GM23248 (cell line): ENCODE measurements around the gene COL23A1.

Experiments used
- EZH2 ChIP-seq: fragments of 200-600 bp; sonication (generic); IDR thresholded peaks from 2 replicates; pipeline ENCODE4 v1.6.1; 2018; ENCODE audit warnings: antibody characterized with exemption, mild to moderate bottlenecking; ENCODE audit not compliant: insufficient read depth, poor library complexity, severe bottlenecking
- EZH2phosphoT487 ChIP-seq: fragments of 200-600 bp; sonication (generic); IDR thresholded peaks from 2 replicates; pipeline ENCODE4 v1.6.1; 2018; ENCODE audit warnings: antibody characterized with exemption, moderate library complexity, mild to moderate bottlenecking, low read depth; ENCODE audit not compliant: insufficient read depth

DNA sequence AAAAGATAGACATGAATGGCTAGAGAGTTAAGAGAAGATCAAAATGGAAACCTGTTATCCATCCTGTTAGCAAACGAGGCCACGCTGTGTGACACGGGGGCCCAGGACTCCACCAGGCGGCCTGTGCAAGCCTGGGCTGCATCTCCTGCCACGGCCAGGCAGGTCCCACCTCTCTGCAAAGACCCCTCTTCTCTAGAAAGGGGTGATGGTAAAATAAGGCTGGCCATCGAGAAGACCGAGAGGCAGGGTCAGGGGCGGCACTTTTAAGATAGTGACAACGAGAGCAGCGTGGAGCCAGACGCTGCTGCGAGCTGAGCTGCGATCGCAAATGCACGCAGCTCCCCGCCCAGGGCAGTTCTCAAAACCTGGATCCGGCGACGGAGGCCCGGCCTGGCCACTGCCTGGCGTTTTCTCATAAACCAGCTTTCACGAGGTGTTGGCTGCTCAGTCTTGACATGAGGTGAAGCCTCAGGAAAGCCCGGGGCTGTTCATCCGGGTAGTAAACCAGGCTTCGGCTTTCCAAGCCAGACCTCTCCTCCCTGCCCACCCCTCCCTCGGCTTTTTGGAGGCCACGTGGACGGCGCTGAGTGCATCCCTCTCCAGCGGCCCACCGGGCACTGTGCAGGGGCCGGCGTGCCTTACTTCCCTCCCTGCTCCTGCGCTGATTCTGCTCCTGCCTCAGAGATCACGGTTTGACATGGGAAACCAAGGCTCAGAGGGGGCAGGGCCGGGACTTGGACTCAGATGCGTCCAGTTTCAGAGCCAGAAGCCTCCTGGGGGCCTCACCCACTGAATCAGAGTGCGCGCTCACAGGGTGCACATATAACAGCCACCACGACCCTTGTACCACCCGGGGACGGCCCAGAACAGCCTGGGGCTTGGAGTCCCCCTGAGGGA lies 206.0 kb downstream of the COL23A1 start:
- TF ChIP-seq EZH2 = no peak
- TF ChIP-seq EZH2phosphoT487 = no peak
